Measurements from ENCODE around the gene MMP2.

DNA sequence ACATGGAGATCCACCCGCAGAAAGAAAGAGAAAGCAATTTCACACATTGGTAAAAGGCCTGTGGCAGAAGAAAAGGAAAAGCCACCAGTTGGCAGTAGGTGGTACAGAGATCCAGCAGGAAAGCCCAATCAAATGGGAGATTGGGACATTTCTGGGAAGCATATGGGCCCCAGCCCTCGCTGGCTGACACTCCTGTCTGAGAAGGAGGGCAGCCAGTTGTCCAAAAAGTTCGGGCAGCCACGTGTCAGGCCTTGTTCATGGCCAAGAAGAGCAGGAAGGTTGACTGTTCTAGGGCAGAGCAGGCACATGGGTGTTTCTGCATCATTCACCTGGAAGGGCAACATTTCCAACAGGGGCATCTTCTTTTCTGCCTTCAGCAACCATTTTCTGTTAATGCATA, 45.0 kb upstream of the MMP2 start:
- TF ChIP-seq POLR2AphosphoS5 (IDR thresholded peaks at IDR 0.05) (no peak), POLR2A (IDR thresholded peaks at IDR 0.05) (no peak)
- TF ChIP-seq, protein P1, sequence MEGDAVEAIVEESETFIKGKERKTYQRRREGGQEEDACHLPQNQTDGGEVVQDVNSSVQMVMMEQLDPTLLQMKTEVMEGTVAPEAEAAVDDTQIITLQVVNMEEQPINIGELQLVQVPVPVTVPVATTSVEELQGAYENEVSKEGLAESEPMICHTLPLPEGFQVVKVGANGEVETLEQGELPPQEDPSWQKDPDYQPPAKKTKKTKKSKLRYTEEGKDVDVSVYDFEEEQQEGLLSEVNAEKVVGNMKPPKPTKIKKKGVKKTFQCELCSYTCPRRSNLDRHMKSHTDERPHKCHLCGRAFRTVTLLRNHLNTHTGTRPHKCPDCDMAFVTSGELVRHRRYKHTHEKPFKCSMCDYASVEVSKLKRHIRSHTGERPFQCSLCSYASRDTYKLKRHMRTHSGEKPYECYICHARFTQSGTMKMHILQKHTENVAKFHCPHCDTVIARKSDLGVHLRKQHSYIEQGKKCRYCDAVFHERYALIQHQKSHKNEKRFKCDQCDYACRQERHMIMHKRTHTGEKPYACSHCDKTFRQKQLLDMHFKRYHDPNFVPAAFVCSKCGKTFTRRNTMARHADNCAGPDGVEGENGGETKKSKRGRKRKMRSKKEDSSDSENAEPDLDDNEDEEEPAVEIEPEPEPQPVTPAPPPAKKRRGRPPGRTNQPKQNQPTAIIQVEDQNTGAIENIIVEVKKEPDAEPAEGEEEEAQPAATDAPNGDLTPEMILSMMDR (IDR thresholded peaks at IDR 0.05), result no peak
